Stimulated activated naive CD8-positive, alpha-beta T cell treated with anti-CD3 and anti-CD28 coated beads, Interleukin-15, Interleukin-2, amounts not matched to agents 100 U/mL and 50 U/mL, for 24 hours (primary cell): ENCODE data around the gene IL11RA.

Source experiments
- ATAC-seq: fragments of 150-1000 bp; cut with Tn5 transposase; one replicate; pipeline ENCODE4 v1.10.0; 2021
- DNase-seq: peaks from one replicate; pipeline ENCODE4 v3.0.0; 2021

IL11RA gene

DNA sequence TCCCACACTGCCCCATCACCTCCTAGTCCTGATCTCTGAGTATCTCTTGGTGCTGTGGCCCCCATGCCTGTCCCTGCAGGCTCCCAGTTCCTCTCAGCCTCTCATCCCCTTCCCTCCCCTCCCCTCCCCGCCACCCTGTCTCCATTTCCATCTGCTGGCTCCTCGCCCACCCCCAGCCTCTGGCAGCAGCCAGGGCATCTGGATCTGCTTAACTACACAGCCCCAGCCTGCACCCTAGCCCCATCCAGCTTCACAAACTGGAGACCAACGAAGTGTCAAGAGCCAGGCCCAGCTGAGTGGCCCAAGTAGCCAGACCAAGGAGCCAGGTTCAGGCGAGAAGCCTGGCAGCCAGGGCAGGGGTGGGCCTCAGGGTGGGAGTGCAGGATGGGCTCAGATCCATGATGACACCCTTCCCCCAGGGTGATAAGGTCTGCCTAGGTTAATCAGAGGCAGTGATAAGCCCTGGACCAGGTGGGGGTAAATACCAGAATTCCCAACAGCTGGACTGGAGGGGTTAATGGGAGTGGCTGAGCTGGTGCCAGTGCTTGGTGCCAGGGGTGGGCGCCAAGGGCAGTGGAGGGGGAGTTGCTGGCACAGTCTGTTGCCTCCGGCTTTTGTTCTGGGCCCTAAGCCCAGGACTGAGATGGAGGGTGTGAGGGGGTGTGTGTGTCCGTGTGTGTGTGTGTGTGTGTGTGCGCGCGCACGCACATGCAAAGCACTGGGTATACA lies 2.5 kb downstream of the IL11RA start:
- DNase-seq (no peak), ATAC-seq (no peak)

DNA sequence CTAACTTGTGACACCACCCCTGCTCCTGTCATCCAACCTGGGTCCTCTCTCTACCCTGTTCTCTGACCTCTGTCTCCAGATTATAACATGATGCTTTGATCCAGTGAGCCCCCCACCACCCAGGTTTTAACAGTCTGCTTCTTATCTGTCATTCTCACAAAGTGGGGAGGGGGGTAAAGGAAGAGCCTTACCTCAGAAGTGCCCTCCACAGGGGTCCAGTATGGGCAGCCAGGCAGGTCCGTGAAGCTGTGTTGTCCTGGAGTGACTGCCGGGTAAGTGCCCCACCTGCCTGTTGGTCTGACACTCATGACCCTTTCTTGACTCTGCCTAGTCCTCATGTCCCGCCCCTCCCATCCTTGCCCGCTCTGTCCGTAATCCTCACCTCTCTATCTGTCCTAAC lies 3.4 kb downstream of the IL11RA start:
- ATAC-seq = no peak
- DNase-seq = no peak

DNA sequence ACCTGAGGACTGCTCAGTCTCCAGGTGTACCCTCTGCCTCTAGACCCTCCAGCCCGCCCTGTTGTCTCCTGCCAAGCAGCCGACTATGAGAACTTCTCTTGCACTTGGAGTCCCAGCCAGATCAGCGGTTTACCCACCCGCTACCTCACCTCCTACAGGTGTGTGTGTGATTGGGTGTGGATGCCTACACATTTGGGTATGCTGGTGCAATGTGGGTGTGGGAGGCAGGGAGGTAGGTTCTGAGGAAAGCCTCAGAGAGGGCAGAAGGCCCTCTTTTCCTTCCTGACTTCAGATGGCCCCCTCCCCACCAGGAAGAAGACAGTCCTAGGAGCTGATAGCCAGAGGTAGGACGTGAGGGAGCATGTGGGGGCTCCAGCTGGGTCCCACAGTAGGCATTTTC lies 5.0 kb downstream of the IL11RA start:
- no peak for ATAC-seq

DNA sequence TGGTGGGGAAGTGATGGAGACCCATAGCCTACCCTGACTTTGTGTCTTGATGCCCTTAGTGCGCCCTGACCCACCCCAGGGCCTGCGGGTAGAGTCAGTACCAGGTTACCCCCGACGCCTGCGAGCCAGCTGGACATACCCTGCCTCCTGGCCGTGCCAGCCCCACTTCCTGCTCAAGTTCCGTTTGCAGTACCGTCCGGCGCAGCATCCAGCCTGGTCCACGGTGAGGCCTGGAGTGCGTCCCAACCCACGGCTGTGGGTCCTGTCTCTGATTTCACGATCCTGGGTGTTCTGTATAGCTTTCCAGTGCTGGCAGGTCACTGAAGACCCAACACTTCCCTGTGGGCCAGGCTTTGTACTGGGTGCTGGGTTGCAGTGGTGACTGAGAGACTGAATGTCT lies 6.5 kb downstream of the IL11RA start:
- DNase-seq = no peak
- no peak for ATAC-seq

More for the DNA sequence above, 5.0 kb downstream of the IL11RA start:
- no peak for DNase-seq

DNA sequence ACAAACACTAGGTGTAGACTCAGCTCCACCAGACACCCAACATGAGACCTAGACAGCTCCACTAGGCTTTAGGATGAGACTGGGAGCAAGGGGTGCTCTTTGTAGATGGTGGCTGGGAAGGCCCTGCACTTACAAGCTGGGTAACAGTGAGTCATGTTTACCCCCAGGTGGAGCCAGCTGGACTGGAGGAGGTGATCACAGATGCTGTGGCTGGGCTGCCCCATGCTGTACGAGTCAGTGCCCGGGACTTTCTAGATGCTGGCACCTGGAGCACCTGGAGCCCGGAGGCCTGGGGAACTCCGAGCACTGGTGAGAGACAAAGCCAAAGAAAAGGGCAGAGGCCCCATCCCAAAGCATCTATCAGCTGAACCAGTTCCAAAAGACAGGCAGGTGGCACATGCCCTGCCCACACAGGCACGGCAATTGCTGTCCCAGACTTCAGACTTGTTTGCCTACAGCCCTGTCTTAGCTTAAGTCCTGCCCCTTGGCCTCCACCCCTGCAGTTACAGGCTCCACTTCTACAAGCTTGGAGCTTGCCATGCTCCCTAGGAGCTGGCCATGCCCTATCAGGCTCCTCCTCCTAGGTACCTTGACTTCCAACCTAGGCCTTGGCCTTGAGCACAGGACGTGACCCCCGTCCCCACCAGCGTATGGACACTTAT lies 7.7 kb downstream of the IL11RA start:
- ATAC-seq = no peak
- no peak for DNase-seq

DNA sequence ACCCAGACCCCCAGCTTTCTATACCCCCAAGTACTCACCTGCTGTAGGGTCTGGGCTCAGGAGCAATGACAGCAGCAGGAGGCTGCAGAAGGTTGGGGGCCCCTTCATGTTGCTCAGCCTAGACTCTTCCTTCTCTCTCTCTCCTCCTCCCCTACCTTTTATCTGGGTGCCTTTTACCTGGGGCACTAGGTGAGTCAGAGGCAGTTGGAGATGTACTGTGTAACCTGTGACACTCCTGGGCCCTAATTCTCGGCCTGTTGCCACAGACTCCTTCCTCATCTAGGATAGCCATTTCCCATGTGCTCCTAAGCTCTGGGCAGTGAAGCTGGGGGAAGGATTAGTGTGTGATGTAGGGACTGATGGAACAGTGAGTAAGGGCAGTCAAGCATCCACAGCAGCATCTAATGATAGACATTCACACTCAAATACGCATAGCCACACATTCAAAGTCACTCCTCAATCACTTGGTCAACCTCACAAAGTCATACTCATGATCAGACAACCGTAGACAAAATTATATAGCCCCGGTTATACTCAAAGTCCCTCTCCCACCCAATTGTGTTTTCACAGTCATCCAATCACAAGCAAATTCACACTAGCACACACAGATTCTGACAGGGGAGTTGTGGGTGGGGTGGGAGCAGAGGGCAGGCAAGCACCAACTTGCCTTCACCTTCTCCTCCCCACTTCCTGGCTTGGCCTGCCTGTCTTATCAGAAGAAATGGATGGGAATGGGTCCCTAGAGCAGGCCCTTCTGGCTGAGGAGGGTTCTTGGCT lies 10.7 kb downstream of the IL11RA start, which contains the start of gene CCL27:
Gene CCL27, minus strand, starts transcription at position 132 of the 777 bp plus-strand sequence. Its CDS starts 24 bp downstream, at position 108.
- no peak for DNase-seq
- ATAC-seq = no peak

DNA sequence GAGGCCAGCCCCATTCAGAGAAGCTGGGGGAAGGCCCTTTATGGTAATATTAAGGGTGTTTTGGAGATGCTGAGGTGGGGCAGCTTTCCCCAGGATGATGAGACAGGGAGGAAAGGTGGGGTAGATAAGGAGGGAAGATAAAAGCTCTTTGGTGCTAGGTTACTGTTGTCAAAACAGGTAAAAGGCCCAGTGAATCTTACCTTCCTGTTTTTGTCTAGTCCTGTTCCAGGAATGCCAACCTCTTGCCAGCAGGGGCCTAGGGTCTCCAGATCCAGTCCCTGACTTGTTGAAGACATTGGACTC lies 11.3 kb downstream of the IL11RA start:
- DNase-seq = no peak
- no peak for ATAC-seq

DNA sequence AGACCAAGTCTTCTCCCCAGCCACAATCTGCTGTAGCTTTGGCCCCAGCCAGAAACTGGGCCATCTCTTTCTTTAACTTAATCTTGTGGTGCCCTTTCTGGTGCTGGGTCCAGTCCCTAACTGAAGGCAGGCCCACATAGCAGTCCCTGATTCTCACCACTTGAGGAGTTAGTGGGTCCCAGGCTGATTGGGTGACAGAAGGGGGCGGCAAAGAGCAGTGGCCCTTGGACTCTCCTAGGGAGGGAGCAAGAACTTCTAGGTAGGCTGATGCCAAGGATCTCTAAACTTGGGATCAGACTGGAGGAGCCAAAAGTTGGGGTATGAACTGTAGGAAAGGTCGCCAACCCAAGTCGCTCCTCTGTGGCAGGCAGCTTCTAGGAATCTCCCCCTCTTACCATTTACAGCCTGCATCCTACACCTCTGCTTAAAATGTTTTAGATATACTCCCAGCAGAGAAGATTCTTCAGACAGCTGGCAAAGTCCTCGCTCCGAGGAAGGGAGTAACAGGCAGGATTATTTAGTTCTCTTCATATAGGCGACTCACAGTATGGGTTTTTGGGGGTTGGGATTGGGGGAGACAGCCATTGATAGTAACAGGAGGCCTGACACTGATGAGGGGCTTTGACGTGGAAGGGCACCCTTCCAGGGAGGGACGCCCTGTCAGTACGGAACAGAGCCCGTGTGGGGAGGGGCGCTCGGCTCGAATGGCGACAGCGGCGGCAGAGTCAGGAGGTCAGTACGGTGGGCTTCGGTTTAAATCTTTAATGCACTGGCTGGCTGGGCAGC lies 12.5 kb downstream of the IL11RA start:
- peak; percentile 71 for DNase-seq

DNA sequence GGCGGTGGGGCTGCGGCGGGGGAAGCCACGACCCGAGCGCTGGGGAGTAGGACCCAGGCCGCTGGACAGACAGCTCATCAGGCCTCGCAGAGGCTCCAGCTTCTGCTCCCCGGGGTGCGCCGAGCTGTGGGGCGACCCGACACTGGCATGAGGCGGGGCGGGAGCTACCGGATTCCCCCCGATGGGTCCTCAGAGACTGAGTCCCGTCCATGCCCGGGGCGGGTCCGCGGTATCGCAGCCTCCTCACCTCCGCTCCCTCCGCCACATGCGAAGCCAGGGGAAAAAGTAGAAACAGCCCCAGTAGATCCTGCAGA lies 13.0 kb downstream of the IL11RA start:
- DNase-seq (no peak), ATAC-seq (no peak)

More for the DNA sequence above, 12.5 kb downstream of the IL11RA start:
- peak; percentile 55 for ATAC-seq

DNA sequence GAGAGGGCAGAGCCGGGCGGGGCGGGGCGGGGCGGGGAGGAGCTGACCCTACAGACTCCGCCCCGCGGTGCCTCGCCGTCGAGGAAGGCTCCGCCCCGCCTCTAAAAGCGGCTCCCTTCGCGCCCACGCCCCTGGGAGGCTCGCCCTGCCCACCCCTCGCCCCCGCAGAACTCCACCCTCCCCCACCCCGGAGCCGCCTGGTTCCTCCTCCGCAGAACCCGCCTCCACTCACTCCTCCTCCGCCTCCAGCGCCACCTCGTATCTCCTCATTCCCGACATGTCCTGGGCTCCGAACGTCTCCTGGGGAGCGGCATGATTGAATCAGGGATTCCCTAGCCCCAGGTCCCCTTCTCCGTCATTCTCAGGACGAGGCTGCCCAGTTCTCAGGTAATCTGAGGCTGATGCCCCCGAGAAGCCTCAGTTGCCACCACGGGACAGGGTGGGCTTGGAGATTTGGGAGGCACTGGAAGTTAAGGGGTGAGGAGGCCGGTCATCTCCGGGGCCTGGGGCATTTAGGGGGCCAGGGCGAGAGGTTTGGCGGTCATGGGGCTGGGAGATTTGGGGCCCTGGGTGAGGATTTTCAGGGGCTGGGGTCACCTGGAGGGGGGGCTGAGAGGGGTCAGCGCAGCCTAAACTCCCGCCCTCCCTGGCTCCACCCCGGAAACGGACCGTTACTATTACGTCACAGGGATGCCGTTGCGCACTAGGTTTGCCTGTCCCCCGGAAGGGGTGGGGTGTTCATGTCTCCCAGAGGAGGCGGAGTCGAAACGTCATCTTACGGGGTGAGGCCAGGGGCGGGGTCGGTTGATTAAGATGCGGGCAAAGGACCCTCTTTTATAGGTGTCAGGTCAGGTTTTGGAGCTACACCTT lies 13.6 kb downstream of the IL11RA start:
- DNase-seq (peak; percentile 87), ATAC-seq (peak; percentile 75)

DNA sequence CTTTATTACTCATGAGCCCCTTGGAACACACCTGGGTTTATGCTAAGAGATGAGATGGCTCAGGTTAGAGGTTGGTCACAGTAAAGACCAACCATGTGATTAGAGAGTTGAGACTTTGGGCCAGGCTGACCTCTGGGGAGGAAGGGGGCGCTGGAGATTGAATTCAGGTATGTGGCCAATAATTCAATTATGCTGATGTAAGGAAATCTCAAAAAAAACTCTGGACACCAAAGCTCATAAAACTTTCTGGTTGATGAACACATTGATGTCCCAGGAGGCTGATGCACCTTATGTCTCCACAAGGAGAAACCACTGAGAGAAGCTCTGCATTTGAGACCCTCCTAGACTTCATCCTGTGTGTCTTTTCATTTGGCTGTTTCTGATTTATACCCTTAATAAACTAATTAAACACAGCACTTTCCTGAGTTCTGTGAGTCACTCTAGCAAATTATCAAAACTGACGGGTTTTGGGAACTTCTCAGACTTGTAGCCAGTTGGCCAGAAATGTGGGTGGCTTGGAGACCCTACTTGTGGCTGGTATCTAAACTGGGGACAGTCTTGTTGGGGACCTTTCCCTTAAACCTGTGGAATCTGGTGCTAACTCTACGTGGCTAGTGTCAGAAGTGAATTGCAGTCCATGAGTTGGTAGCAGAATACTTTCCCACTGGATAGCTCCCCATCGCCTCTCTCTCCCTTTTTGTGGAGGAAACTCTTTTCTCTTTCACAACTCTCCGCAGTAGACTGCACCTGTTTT lies 18.0 kb downstream of the IL11RA start:
- no peak for ATAC-seq
- DNase-seq = no peak

DNA sequence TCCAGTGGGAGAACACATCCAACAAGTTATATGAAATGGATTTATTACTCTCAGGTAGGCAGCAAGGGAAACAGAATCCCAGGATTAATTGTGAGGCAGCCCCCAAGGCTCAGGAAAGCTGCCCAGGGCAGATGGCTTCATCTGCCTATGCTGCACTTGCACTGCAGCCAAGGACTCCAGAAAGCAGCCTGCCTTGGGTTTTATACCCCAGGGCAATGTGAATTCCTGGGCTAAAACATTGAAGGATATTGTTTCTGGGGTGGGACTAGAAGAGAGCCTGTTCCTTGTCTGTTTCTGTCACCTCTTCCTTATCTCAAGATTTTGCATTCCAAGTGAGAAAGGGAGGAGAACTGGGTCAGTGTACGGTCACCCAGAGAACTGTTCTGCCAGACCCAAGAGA lies 19.3 kb downstream of the IL11RA start:
- ATAC-seq (no peak), DNase-seq (no peak)

DNA sequence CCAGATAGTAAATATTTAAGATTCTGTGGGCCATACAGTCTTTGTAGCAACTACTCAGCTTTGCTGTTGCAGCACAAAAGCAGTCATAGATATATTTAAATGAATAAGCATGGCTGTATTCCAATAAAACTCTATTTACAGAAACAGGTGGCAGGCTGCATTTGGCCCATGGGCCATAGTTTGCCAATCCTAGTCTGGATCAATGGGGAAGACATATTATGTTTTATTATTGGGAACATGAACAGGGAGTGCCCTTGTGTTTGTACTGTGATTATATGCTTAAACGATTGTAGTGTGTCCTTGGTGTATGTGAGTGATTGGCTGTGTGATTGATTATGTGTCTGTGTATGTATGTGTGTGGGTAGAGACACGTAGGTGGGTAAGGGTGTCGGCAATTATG lies 22.5 kb downstream of the IL11RA start:
- DNase-seq (no peak), ATAC-seq (no peak)

DNA sequence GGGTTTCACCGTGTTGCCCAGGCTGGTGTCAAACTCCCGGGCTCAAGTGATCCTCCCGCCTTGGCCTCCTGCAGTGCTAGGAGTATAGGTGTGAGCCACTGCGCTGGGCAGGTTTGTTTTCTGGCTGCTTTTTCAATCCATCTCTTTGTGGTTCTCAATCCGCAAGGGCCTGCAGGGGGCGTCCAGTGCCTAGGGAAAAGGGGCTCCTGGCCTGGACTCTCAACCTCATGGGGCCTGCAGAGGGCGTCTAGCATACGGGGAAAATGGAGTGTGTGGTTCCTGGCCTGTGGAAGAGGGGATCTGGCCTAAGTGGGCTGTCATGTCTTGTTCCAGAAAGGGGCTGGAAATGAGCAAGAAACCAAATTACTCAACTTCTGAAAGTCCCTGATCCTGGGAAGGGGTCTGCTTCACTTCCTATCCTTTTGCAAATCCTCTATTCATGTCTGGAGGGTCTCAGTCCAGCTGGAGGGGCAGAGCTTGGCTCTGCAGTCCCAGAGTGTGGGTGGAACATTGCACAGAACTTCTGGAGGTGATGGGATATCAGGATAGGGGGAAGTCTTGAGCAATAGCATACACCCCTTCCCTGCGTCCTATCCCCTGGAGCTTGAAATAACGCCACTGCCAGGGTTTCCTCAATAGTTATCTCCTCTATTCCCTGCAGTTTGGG lies 23.2 kb downstream of the IL11RA start:
- peak; percentile 77 for ATAC-seq
- DNase-seq = peak; percentile 77

DNA sequence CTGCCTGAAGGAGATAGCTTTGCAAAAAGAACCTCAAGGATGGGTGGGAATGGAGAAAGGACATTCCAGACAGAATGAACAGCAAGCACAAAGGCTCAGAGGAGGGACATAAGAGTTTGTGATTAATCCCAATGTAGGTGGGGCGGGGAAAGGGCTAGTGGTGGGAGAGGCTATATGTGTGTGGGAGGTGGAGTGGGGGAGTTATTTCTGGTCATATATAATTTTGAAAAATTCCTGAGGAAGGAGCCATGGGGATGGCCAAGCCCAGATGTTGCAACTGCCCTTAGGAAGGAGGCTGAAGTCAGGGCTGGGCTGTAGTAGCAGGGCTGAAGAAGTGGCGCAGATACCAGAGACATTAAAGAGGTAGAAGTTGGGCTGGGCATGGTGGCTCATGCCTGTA lies 23.9 kb downstream of the IL11RA start:
- ATAC-seq = no peak
- DNase-seq = no peak

DNA sequence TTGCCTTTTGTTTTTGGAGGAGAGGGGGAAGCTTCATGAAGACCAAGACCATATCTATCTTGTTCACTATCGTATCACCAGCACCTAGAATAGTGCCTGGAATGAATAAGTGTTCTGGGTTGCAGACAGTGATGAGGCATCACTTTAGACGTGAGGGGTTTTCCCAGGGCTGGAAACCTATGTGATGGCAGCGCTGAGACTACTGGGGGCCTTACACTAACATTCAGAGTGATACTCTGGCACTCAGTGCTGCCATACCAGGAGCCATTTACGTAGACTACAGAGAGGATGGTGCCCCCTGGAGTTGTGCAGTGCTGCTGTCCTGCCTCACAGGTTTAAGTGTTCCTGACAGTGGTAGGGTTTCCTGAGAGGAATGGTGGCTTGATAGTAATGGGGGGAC lies 32.2 kb downstream of the IL11RA start:
- peak; percentile 28 for DNase-seq
- peak; percentile 94 for ATAC-seq

DNA sequence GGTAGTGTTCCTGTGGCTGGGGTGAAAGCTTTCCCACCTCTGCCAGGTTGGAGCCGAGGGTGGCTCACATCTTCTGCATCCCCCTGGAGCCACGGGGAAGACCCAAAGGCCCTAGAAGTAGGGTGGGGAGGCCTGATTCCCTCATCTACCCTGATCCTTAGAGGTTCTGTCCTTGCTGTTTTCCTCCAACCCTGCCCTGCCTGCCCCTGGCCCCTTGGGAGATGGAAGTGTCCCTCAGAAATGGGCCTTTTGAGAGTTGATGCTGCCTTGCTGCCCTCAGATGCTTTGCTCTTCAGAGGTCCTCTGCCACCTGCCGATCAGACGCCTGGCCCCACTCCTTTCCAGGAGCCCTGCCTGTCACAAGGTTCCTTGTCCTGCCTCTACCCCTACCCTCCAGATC lies 32.8 kb downstream of the IL11RA start:
- no peak for DNase-seq
- no peak for ATAC-seq

DNA sequence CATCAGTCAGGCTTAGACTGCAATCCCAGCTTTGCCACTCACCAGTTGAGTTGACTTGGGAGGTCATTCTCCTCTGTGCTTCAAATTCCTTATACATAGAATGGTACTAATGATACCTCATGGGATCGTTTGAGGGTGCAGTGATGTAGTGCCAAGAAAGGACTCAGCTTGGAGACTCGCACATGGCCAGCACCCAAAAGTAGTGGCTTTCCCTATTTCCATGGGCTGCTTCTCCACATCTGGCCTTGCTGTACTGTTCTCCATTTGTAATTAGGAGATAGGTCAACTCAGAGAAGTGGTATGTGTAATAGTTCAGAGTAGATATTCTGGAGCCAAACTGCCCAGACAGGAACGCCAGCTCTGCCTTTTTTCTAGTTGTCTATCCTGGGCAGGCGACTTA lies 33.6 kb downstream of the IL11RA start:
- ATAC-seq (no peak), DNase-seq (no peak)

DNA sequence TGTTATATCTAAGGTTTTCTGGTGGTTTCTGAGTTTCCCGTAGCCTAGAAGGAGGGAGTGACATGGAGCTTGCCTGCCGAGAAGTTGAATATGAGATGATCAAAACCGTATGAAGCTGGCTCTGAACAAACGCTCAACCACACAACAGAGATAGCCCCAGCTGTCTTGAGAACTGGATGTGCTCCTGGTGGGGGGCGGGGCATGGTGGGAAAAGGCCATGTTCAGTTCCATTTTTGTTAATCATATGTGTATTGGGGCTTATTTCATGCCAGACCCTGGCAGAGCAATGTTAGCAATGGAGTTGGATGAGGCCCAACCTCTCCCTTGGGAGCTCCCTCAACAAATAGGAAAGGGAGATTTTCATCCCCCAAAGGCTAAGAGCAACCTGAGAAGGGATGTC lies 34.2 kb downstream of the IL11RA start:
- DNase-seq (no peak), ATAC-seq (no peak)

DNA sequence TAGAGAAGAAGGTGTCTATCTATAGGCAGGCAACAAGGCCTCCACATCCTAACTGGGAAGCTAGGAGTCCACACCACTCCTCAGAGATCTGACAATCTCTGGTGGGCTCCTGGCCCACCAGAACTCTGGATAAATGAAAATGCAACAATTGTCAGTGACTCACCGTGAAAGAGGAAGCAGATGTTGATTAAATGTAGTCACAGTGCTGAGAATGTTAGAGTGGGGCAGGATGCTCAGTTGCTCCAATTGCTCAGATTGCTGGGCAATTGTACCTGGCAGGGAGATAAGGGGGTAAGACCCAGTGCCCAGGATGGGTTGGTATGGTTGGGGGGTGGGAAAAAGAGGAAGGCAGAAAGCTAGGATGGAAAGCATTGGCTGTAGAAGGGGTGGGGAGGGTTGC lies 34.7 kb downstream of the IL11RA start:
- ATAC-seq (no peak), DNase-seq (no peak)
